ENCODE data around the gene TMEM94. TPM values are rescaled to one million over a fixed set of nuclear protein-coding genes. Genes with fewer than 3 reads are reported as not detected.
A peak's percentile ranks its signal among the peaks of the same experiment; 100 is the strongest.

Gene TMEM94
- polyA plus RNA-seq, 3 donors: 103 to 117 (median 105) TPM

- DNase-seq: no peak
Observed at GRCh38 chr17:75524269-75524969, 68.0 kb downstream of the TMEM94 start.

- DNase-seq: peak; percentile 84
Observed at GRCh38 chr17:75524970-75525805, 68.8 kb downstream of the TMEM94 start, which contains the start of gene LLGL2. Gene LLGL2 (plus strand): TSS chr17:75525697. CDS start chr17:75543427, 17,730 bp downstream.

- no peak for DNase-seq
Observed at GRCh38 chr17:75525806-75526554, 69.5 kb downstream of the TMEM94 start.

- no peak for DNase-seq
Observed at GRCh38 chr17:75526555-75527270, 70.3 kb downstream of the TMEM94 start.

GRCh38 chr17:75530837-75531720 lies 74.6 kb downstream of the TMEM94 start:
- DNase-seq: no peak

GRCh38 chr17:75531721-75532072 lies 75.3 kb downstream of the TMEM94 start:
- DNase-seq: no peak

GRCh38 chr17:75535119-75535537 lies 78.7 kb downstream of the TMEM94 start:
- DNase-seq: no peak

GRCh38 chr17:75535871-75536270 lies 79.4 kb downstream of the TMEM94 start:
- no peak for DNase-seq

- DNase-seq: no peak
Observed at GRCh38 chr17:75536366-75536765, 79.9 kb downstream of the TMEM94 start.

GRCh38 chr17:75539967-75540729 lies 83.7 kb downstream of the TMEM94 start:
- DNase-seq: no peak

- no peak for DNase-seq
Observed at GRCh38 chr17:75540923-75541503, 84.6 kb downstream of the TMEM94 start.

GRCh38 chr17:75542229-75542628 lies 85.8 kb downstream of the TMEM94 start:
- no peak for DNase-seq

- DNase-seq: no peak
Observed at GRCh38 chr17:75542728-75543336, 86.4 kb downstream of the TMEM94 start.

GRCh38 chr17:75544250-75544649 lies 87.8 kb downstream of the TMEM94 start:
- DNase-seq: no peak

- DNase-seq: no peak
Observed at GRCh38 chr17:75546181-75546580, 89.7 kb downstream of the TMEM94 start.

GRCh38 chr17:75547091-75547490 lies 90.7 kb downstream of the TMEM94 start:
- DNase-seq: no peak

GRCh38 chr17:75548813-75549212 lies 92.4 kb downstream of the TMEM94 start:
- DNase-seq: no peak

All from renal pelvis (tissue), 4 donors.